ENCODE data around the gene MGAT4B. TPM values are rescaled to one million over a fixed set of nuclear protein-coding genes. Genes with fewer than 3 reads are reported as not detected.

Gene MGAT4B
- total RNA-seq, 4 donors from 2014 or later: 86.3 to 113 (median 101) TPM

GRCh38 chr5:179812135-179812825 is 5.6 kb upstream of the MGAT4B start:
- WGBS, 2 donors: 69 to 75% methylated on average over 22 to 27 of the region's 27 CpGs
- DNase-seq (ENCODE audit: low spot score in 2 of 2): no peak
- TF ChIP-seq CTCF (IDR thresholded peaks at IDR 0.05): no peak
- TF ChIP-seq POLR2A (IDR thresholded peaks at IDR 0.05): no peak

DNA sequence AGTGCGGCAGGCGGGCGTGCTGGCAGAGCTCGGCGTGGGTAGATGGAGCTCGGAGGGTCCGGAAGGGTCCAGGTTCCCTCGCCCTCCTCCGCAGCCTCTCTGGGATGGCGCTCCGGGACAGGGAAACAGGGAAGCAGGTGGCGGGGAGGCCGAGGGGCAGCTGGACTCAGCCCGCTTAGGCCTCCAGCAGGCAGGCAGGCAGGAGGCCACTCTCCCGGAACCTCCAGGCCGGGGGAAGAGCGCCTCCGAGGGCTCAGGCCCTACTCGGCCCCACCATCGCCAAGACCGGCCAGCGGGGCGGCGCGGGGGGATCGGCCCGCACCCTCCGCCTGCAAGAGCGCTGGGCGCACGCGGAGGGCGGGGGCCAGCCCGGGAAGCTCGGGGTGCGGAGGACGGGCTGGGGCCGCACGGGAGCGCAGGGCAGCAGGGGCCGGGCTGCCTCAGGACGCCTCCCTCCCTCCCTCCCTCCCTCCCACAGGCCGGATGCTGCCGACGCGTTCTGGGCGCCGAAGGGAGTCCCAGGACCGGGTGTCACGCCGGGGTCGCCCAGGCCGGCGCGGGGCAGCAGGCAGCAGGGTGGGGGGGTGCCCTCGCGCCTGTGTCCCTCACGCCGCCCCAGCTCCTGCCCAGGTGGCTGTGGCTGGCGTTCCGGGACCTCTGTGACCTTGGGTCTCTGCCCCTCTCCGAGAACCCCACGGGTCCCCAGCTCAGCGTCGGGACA is 977 bp downstream of the MGAT4B start:
- peak; percentile 16 to 90 for DNase-seq (ENCODE audit: low spot score in 2 of 2)
- intact Hi-C loops (cut with DNase I; ENCODE audit: low total_unique reads): loop anchor here (10.0 kb wide), 1 partner anchor 99 kb away; the partner anchor contains the start of gene TBC1D9B
- TF ChIP-seq CTCF (IDR thresholded peaks at IDR 0.05) (no peak), POLR2A (IDR thresholded peaks at IDR 0.05) (no peak)
- H3K4me3 ChIP-seq (ENCODE audit: low read depth, poor library complexity, severe bottlenecking): peak overlapping the region; percentile 73
- 7 to 20% methylated on average over 4 to 46 of the region's 65 CpGs for WGBS, 2 donors

More at GRCh38 chr5:179812135-179812825, 5.6 kb upstream of the MGAT4B start:
- intact Hi-C loops (cut with DNase I; ENCODE audit: low total_unique reads): no loop called here
- no peak overlapping the region for H3K4me3 ChIP-seq (ENCODE audit: low read depth, poor library complexity, severe bottlenecking)

- TF ChIP-seq POLR2A (IDR thresholded peaks at IDR 0.05) (no peak), CTCF (IDR thresholded peaks at IDR 0.05) (no peak)
- H3K4me3 ChIP-seq (ENCODE audit: low read depth, poor library complexity, severe bottlenecking): peak overlapping the region; percentile 73
- WGBS, 2 donors: 30 to 49% methylated on average over 8 to 9 of the region's 9 CpGs
- intact Hi-C loops (cut with DNase I; ENCODE audit: low total_unique reads): loop anchor here (10.0 kb wide), 1 partner anchor 100 kb away; the partner anchor contains the start of gene TBC1D9B
- peak; percentile 14 to 85 for DNase-seq (ENCODE audit: low spot score in 2 of 2)
These were observed 1.6 kb downstream of the MGAT4B start for GRCh38 chr5:179805070-179805528.

DNA sequence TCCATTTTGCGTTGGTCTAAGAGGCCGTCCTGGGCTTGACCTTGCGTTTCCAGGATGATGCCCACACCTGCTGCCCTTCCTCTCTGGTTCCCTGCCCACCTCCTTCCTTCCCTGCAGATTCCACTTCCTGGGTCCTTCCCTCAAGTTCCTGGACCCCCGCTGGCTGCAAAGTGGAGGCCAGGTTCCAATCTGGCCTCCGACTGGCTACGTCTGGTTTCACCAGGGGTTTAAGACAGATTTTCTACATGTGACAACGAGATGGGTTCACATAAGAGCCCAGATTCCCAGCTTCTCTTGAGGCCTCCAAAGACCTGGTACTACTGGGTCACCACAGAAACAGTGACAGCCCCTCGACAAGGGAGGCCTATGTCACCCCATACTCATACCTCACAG is 2.1 kb downstream of the MGAT4B start:
- DNase-seq (ENCODE audit: low spot score in 2 of 2): no peak
- H3K4me3 ChIP-seq (ENCODE audit: low read depth, poor library complexity, severe bottlenecking): no peak overlapping the region
- intact Hi-C loops (cut with DNase I; ENCODE audit: low total_unique reads): loop anchor here (10.0 kb wide), 1 partner anchor 100 kb away; the partner anchor contains the start of gene TBC1D9B

More for the DNA sequence above, 2.1 kb downstream of the MGAT4B start:
- no peak for TF ChIP-seq CTCF (IDR thresholded peaks at IDR 0.05)
- TF ChIP-seq POLR2A (IDR thresholded peaks at IDR 0.05): no peak
- WGBS, 2 donors: 90 to 91% methylated on average over 8 of the region's 8 CpGs
